Stomach (tissue), 9 donors: ENCODE data around the gene ARPC1A. TPM values are rescaled to one million over a fixed set of nuclear protein-coding genes. Genes with fewer than 3 reads are reported as not detected.
"Not testable (repeated sequence)": the region's sequence is repeated elsewhere in the genome, so short reads cannot be mapped to it uniquely, and the experiment has no call there.

Experiments used
- DNase-seq, 2 donors: peaks; one replicate each; pipeline versions ENCODE4 v3.0.0 to v3.0.0-alpha.2; 2013 to 2019
- H3K27ac ChIP-seq, 5 donors: fragments of 200-600 bp in 4 of 5; sonication (generic) in 4 of 5; one replicate each; pipeline ENCODE4 v1.5.1; 2013 to 2019; ENCODE audit warnings: mild to moderate bottlenecking in 1 of 5, moderate library complexity in 1 of 5
- H3K27me3 ChIP-seq, 3 donors: fragments of 200-600 bp; sonication (generic); one replicate each; pipeline ENCODE4 v1.5.1; 2017 to 2019; ENCODE audit warnings: mixed run types in 1 of 3
- H3K36me3 ChIP-seq, 4 donors: fragments of 200-600 bp; sonication (generic); 1 replicate in 3 of 4; 2 replicates in 1 of 4; pipeline ENCODE4 v1.5.1; 2016 to 2019
- H3K4me1 ChIP-seq, 4 donors: fragments of 200-600 bp; sonication (generic); one replicate each; pipeline ENCODE4 v1.5.1; 2016 to 2019
- H3K4me3 ChIP-seq, 4 donors: fragments of 200-600 bp; sonication (generic) in 3 of 4; one replicate each; pipeline ENCODE4 v1.5.1; 2016 to 2019; ENCODE audit warnings: mild to moderate bottlenecking in 1 of 4
- H3K9me3 ChIP-seq, 4 donors: fragments of 200-600 bp; sonication (generic); one replicate each; pipeline ENCODE4 v1.5.1; 2016 to 2019
- CTCF ChIP-seq, 7 experiments: fragments of 450-650 bp in 4 of 7; fragments of 200-600 bp in 3 of 7; sonication (generic) in 3 of 7; IDR thresholded peaks; one replicate each; pipeline ENCODE4 v1.5.1; 2016 to 2019; ENCODE audit warnings: antibody characterized with exemption in 7 of 7, control low read depth in 2 of 7, mild to moderate bottlenecking in 1 of 7
- EP300 ChIP-seq: sonication (generic); formaldehyde crosslinking; IDR thresholded peaks from one replicate; pipeline ENCODE4 v1.6.1; 2017; ENCODE audit warnings: antibody characterized with exemption
- POLR2A ChIP-seq, 4 donors: fragments of 450-650 bp; IDR thresholded peaks; one replicate each; pipeline ENCODE4 v1.6.1; 2016; ENCODE audit warnings: antibody characterized with exemption in 4 of 4, control low read depth in 2 of 4, mild to moderate bottlenecking in 1 of 4, moderate library complexity in 1 of 4
- POLR2AphosphoS5 ChIP-seq, 3 donors: sonication (generic); formaldehyde crosslinking; IDR thresholded peaks; one replicate each; pipeline ENCODE4 v1.6.1; 2016; ENCODE audit warnings: antibody characterized with exemption in 3 of 3
- WGBS, 5 donors: extraction: QIAGEN DNeasy Blood & Tissue Kit in 3 of 5; methylation state at CpG; one replicate each; pipeline versions ENCODE4 v1.1.5 to v1.1.7; 2013 to 2018; 5-methylcytosine and 5-hydroxymethylcytosine counted together
- intact Hi-C: fragments of 100-400 bp; cut with DNase I; formaldehyde crosslinking; loops from one replicate; pipeline ENCODE4 v1.15.1; 2023; ENCODE audit warnings: low total_unique reads
- polyA plus RNA-seq, 3 donors: library from polyadenylated mRNA; stranded (reverse); fragments of 200-250 nt; gene quantifications; one replicate each; pipeline ENCODE4 v1.2.3, GENCODE V29; 2013
- total RNA-seq, 5 donors: library from RNA; depleted of rRNA; stranded (reverse); fragments of >200 nt; gene quantifications; one replicate each; pipeline versions ENCODE4 v1.1.0 to v1.2.3, GENCODE V29; 2014 to 2016
- donor health status: healthy with polysubstance abuse.
- donor health status: Bipolar disorder and iron deficiency.
- donor health status: healthy.

The ARPC1A gene
- total and polyA plus RNA-seq, 8 donors = 93.3 to 344 (median 142) TPM

GRCh38 chr7:99384523-99384922, 58.8 kb downstream of the ARPC1A start:
- H3K36me3 ChIP-seq = peaks cover 30 to 59% (median 45%) of the 10 kb centered on the region in 4 donors
- DNase-seq = no peak
- intact Hi-C loops = no loop called here
- no peak overlapping the region for H3K4me3 ChIP-seq
- H3K27ac ChIP-seq = no peak overlapping the region
- TF ChIP-seq POLR2A (IDR thresholded peaks at IDR 0.05) = no peak
- TF ChIP-seq EP300 = no peak
- no peak for TF ChIP-seq POLR2AphosphoS5 (IDR thresholded peaks at IDR 0.05)
- no peak for TF ChIP-seq CTCF (IDR thresholded peaks at IDR 0.05)
- peaks cover 21 to 41% (median 23%) of the 10 kb centered on the region in 4 donors for H3K4me1 ChIP-seq
- no peaks in the 10 kb centered on the region for H3K9me3 ChIP-seq
- no peaks in the 10 kb centered on the region for H3K27me3 ChIP-seq
- 89 to 95% (median 91%) methylated on average over 4 of the region's 4 CpGs for WGBS, 5 donors

GRCh38 chr7:99385564-99385963, 59.9 kb downstream of the ARPC1A start:
- Histone ChIP-seq H3K27me3 (no peaks in the 10 kb centered on the region), H3K9me3 (no peaks in the 10 kb centered on the region), H3K4me3 (no peak overlapping the region), H3K4me1 (peaks cover 11 to 30% (median 14%) of the 10 kb centered on the region in 4 donors), H3K36me3 (peaks cover 39 to 69% (median 56%) of the 10 kb centered on the region in 4 donors), H3K27ac (no peak overlapping the region)
- 77 to 90% (median 79%) methylated on average over 7 to 8 of the region's 8 CpGs; no CpG with 5 or more reads in 1 of the 5 donors for WGBS, 5 donors
- DNase-seq = no peak
- intact Hi-C loops = no loop called here
- TF ChIP-seq POLR2A (IDR thresholded peaks at IDR 0.05) = no peak
- TF ChIP-seq CTCF (IDR thresholded peaks at IDR 0.05) = no peak
- no peak for TF ChIP-seq POLR2AphosphoS5 (IDR thresholded peaks at IDR 0.05)
- TF ChIP-seq EP300 = no peak

- intact Hi-C loops = no loop called here
- Histone ChIP-seq H3K9me3 (no peaks in the 10 kb centered on the region), H3K27me3 (no peaks in the 10 kb centered on the region), H3K4me1 (peaks cover under 1 to 22% (median 2%) of the 10 kb centered on the region in 4 donors), H3K36me3 (peaks cover 49 to 81% (median 66%) of the 10 kb centered on the region in 4 donors), H3K4me3 (no peak overlapping the region), H3K27ac (no peak overlapping the region)
- TF ChIP-seq POLR2AphosphoS5 (IDR thresholded peaks at IDR 0.05) = no peak
- no peak for TF ChIP-seq CTCF (IDR thresholded peaks at IDR 0.05)
- TF ChIP-seq POLR2A (IDR thresholded peaks at IDR 0.05) = no peak
- no peak for TF ChIP-seq EP300
- whole genome bisulfite sequencing, 5 donors = 86 to 91% (median 90%) methylated on average over 8 to 9 of the region's 9 CpGs
- peak in 1 of 2 donors; percentile 41 for DNase-seq
These were observed 61.0 kb downstream of the ARPC1A start for GRCh38 chr7:99386584-99387238.

GRCh38 chr7:99387239-99387635, 61.5 kb downstream of the ARPC1A start:
- H3K27me3 ChIP-seq, DNase-seq, H3K9me3 ChIP-seq, H3K4me3 ChIP-seq, intact Hi-C loops, H3K27ac ChIP-seq: not testable (repeated sequence)
- peaks cover 1 to 23% (median 2%) of the 10 kb centered on the region in 4 donors for H3K4me1 ChIP-seq
- WGBS, 5 donors = 88 to 97% (median 90%) methylated on average over 14 of the region's 14 CpGs
- H3K36me3 ChIP-seq = peaks cover 49 to 86% (median 68%) of the 10 kb centered on the region in 4 donors

- DNase-seq = no peak
- Histone ChIP-seq H3K27me3 (no peaks in the 10 kb centered on the region), H3K4me1 (peaks cover 6 to 30% (median 9%) of the 10 kb centered on the region in 4 donors), H3K4me3 (no peak overlapping the region), H3K9me3 (no peaks in the 10 kb centered on the region), H3K36me3 (peaks cover 49 to 87% (median 69%) of the 10 kb centered on the region in 4 donors), H3K27ac (no peak overlapping the region)
- TF ChIP-seq EP300 (no peak), CTCF (IDR thresholded peaks at IDR 0.05) (no peak), POLR2AphosphoS5 (IDR thresholded peaks at IDR 0.05) (no peak), POLR2A (IDR thresholded peaks at IDR 0.05) (no peak)
- WGBS, 5 donors = 92 to 97% (median 95%) methylated on average over 5 to 20 of the region's 20 CpGs
- intact Hi-C loops = no loop called here
These were observed 62.2 kb downstream of the ARPC1A start for GRCh38 chr7:99387912-99388311.
